ENCODE measurements around the gene GTF2H4. TPM values are rescaled to one million over a fixed set of nuclear protein-coding genes. Genes with fewer than 3 reads are reported as not detected.

The GTF2H4 gene
- total RNA-seq, 1 donor from 2014 or later, result 67.2 TPM

DNA sequence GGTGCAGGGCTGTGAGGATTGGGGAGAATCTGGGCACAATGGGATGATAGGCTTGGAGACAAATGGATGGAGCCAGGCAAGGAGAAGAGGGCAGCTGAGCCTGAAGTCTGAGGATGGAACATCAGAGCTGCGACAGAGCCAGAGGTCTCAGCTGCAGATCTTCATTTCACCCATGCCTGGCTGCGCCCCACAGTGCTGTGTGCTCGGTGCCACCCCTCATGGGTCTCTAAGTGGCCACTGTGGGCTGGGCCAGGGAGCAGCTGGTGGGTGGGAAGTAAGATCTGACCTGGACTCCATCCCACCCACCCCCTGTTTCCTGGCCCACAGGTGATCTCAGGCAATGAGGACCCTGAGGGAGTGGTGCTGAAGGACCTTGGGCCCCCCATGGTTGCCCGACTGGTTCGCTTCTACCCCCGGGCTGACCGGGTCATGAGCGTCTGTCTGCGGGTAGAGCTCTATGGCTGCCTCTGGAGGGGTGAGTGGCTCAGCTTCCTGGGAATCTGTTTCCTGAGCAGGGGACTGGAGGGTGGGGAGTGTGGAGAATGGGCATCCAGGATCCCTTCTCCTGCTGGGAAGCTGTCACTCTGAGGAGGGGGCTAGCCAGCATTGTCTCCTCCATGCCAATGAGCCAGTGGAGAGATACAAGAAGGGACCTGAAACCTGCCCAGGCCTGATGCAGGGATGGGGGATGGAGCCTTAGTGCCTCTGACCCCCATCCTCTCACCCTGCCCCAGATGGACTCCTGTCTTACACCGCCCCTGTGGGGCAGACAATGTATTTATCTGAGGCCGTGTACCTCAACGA lies 17.2 kb upstream of the GTF2H4 start:
- TF ChIP-seq, protein P1, sequence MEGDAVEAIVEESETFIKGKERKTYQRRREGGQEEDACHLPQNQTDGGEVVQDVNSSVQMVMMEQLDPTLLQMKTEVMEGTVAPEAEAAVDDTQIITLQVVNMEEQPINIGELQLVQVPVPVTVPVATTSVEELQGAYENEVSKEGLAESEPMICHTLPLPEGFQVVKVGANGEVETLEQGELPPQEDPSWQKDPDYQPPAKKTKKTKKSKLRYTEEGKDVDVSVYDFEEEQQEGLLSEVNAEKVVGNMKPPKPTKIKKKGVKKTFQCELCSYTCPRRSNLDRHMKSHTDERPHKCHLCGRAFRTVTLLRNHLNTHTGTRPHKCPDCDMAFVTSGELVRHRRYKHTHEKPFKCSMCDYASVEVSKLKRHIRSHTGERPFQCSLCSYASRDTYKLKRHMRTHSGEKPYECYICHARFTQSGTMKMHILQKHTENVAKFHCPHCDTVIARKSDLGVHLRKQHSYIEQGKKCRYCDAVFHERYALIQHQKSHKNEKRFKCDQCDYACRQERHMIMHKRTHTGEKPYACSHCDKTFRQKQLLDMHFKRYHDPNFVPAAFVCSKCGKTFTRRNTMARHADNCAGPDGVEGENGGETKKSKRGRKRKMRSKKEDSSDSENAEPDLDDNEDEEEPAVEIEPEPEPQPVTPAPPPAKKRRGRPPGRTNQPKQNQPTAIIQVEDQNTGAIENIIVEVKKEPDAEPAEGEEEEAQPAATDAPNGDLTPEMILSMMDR (IDR thresholded peaks at IDR 0.05; ENCODE audit: partially characterized antibody, unreplicated experiment), result no peak
- no peak overlapping the region for H3K4me3 Mint-ChIP-seq (ENCODE audit: unreplicated experiment)
- no peak overlapping the region for H3K27ac Mint-ChIP-seq (ENCODE audit: unreplicated experiment)
- peaks cover 12% of the 10 kb centered on the region for H3K36me3 Mint-ChIP-seq (ENCODE audit: unreplicated experiment)
- H3K9me3 Mint-ChIP-seq (ENCODE audit: unreplicated experiment), result peaks cover 8% of the 10 kb centered on the region
- peaks cover 27% of the 10 kb centered on the region for H3K4me1 Mint-ChIP-seq (ENCODE audit: low read depth, unreplicated experiment)
- H3K27me3 Mint-ChIP-seq (ENCODE audit: unreplicated experiment), result peaks cover 22% of the 10 kb centered on the region
- no peak for DNase-seq

DNA sequence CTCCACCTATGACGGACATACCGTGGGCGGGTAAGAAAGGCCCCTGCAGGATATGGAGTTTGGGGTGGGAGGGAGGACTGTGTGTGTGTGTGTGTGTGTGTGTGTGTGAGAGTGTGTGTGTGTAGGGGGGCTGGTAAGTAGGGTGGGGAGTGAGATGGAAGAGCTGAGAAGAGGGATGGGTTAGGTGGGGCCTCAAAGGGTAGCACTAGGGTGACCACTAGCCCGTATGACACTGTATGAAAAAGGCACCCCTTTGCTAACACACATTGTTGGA lies 16.6 kb upstream of the GTF2H4 start:
- Mint-ChIP-seq H3K27ac (ENCODE audit: unreplicated experiment) (no peak overlapping the region), H3K4me3 (ENCODE audit: unreplicated experiment) (no peak overlapping the region), H3K27me3 (ENCODE audit: unreplicated experiment) (peaks cover 20% of the 10 kb centered on the region), H3K36me3 (ENCODE audit: unreplicated experiment) (peaks cover 12% of the 10 kb centered on the region), H3K9me3 (ENCODE audit: unreplicated experiment) (peaks cover 8% of the 10 kb centered on the region), H3K4me1 (ENCODE audit: low read depth, unreplicated experiment) (peaks cover 24% of the 10 kb centered on the region)
- TF ChIP-seq, protein P1 (IDR thresholded peaks at IDR 0.05; ENCODE audit: partially characterized antibody, unreplicated experiment), result no peak
- DNase-seq, result no peak

DNA sequence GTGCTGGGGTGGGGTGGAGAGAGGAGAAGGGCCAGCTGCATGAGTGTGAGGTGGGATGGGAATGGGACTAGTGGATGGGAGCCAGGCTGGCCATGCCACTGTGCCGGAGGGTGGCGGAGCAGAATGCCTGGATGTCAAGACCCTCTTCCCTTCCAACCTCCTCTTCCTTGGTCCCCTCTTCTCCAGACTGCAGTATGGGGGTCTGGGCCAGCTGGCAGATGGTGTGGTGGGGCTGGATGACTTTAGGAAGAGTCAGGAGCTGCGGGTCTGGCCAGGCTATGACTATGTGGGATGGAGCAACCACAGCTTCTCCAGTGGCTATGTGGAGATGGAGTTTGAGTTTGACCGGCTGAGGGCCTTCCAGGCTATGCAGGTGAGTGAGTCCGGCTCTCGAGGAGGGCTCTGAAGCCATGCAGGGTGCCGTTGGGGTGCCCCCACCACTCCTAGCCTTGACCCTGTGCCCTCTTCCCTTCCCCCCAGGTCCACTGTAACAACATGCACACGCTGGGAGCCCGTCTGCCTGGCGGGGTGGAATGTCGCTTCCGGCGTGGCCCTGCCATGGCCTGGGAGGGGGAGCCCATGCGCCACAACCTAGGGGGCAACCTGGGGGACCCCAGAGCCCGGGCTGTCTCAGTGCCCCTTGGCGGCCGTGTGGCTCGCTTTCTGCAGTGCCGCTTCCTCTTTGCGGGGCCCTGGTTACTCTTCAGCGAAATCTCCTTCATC lies 16.0 kb upstream of the GTF2H4 start:
- H3K36me3 Mint-ChIP-seq (ENCODE audit: unreplicated experiment), result peaks cover 12% of the 10 kb centered on the region
- no peak for DNase-seq
- no peak overlapping the region for H3K27ac Mint-ChIP-seq (ENCODE audit: unreplicated experiment)
- peaks cover 17% of the 10 kb centered on the region for H3K27me3 Mint-ChIP-seq (ENCODE audit: unreplicated experiment)
- H3K4me3 Mint-ChIP-seq (ENCODE audit: unreplicated experiment), result no peak overlapping the region
- H3K4me1 Mint-ChIP-seq (ENCODE audit: low read depth, unreplicated experiment), result peaks cover 18% of the 10 kb centered on the region
- peaks cover 8% of the 10 kb centered on the region for H3K9me3 Mint-ChIP-seq (ENCODE audit: unreplicated experiment)
- TF ChIP-seq, protein P1 (IDR thresholded peaks at IDR 0.05; ENCODE audit: partially characterized antibody, unreplicated experiment), result no peak

DNA sequence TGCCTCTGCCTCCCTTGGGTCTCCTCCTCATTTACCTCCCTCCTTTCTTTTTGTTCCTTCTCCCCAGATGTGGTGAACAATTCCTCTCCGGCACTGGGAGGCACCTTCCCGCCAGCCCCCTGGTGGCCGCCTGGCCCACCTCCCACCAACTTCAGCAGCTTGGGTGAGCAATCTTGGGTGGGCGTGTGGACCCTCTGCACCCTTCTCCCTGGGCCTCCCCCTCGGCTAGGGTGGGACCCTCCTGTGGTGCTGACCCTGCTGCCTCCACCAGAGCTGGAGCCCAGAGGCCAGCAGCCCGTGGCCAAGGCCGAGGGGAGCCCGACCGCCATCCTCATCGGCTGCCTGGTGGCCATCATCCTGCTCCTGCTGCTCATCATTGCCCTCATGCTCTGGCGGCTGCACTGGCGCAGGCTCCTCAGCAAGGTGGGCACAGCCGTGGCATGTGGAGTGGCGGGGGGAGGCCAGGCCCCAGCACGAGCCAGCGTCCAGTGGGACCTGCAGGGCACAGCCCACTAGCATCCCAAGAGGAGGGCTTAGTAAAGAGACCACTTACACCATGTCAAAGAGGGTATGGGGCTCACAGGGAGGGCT lies 14.9 kb upstream of the GTF2H4 start:
- Mint-ChIP-seq H3K27me3 (ENCODE audit: unreplicated experiment) (peaks cover 17% of the 10 kb centered on the region), H3K36me3 (ENCODE audit: unreplicated experiment) (peaks cover 12% of the 10 kb centered on the region), H3K27ac (ENCODE audit: unreplicated experiment) (no peak overlapping the region), H3K4me3 (ENCODE audit: unreplicated experiment) (no peak overlapping the region), H3K9me3 (ENCODE audit: unreplicated experiment) (peaks cover 8% of the 10 kb centered on the region), H3K4me1 (ENCODE audit: low read depth, unreplicated experiment) (peaks cover 15% of the 10 kb centered on the region)
- no peak for DNase-seq
- TF ChIP-seq, protein P1 (IDR thresholded peaks at IDR 0.05; ENCODE audit: partially characterized antibody, unreplicated experiment), result peak; percentile 35

DNA sequence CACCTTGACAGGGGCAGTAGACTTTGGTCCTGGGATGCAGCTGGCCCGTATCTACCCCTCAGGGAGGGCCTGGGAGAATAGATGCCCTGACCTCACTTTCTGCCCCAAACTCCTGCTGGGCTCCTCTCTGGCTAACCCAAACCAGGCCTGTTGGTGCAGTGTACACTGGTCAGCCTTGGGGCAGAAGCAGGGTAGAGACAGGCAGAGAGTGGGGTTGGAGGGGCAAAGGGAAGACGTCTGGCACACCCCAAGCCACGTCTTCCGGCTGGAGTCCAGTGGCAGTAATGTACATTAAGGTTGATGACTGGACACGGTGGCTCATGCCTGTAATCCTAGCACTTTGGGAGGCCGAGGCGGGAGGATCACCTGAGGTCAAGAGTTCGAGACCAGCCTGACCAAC lies 14.3 kb upstream of the GTF2H4 start:
- H3K36me3 Mint-ChIP-seq (ENCODE audit: unreplicated experiment), result peaks cover 12% of the 10 kb centered on the region
- no peak for DNase-seq

More for the DNA sequence above, 14.3 kb upstream of the GTF2H4 start:
- Mint-ChIP-seq H3K9me3 (ENCODE audit: unreplicated experiment) (peaks cover 8% of the 10 kb centered on the region), H3K27me3 (ENCODE audit: unreplicated experiment) (peaks cover 14% of the 10 kb centered on the region), H3K4me3 (ENCODE audit: unreplicated experiment) (no peak overlapping the region), H3K4me1 (ENCODE audit: low read depth, unreplicated experiment) (peaks cover 11% of the 10 kb centered on the region), H3K27ac (ENCODE audit: unreplicated experiment) (no peak overlapping the region)
- TF ChIP-seq, protein P1 (IDR thresholded peaks at IDR 0.05; ENCODE audit: partially characterized antibody, unreplicated experiment), result no peak

All from glutamatergic neuron (in vitro differentiated cells).